Activated CD4-positive, CD25-positive, alpha-beta regulatory T cell treated with anti-CD3 and anti-CD28 coated beads, Interleukin-2, amount 50 U/mL, for 16 hours (primary cell): ENCODE data around the gene TGFA.
"Not testable (repeated sequence)": the region's sequence is repeated elsewhere in the genome, so short reads cannot be mapped to it uniquely, and the experiment has no call there.

ENCODE experiments used
- DNase-seq: peaks from one replicate; pipeline ENCODE4 v3.0.0-alpha.2; 2020; ENCODE audit warnings: low read depth, low spot score

TGFA gene

GRCh38 chr2:70498528-70498927 lies 55.1 kb downstream of the TGFA start:
- no peak for DNase-seq

- no peak for DNase-seq
These were observed 55.6 kb downstream of the TGFA start for GRCh38 chr2:70498054-70498453.

GRCh38 chr2:70496819-70497218 lies 56.8 kb downstream of the TGFA start:
- no peak for DNase-seq

- DNase-seq = no peak
These were observed 59.2 kb downstream of the TGFA start for GRCh38 chr2:70494293-70494886.

GRCh38 chr2:70490381-70490780 lies 63.2 kb downstream of the TGFA start:
- DNase-seq = no peak

- no peak for DNase-seq
These were observed 64.5 kb downstream of the TGFA start for GRCh38 chr2:70489165-70489564.

- no peak for DNase-seq
These were observed 69.5 kb downstream of the TGFA start for GRCh38 chr2:70484086-70484485.

- DNase-seq = no peak
These were observed 71.2 kb downstream of the TGFA start for GRCh38 chr2:70482401-70482800.

GRCh38 chr2:70480468-70480867 lies 73.2 kb downstream of the TGFA start:
- no peak for DNase-seq

GRCh38 chr2:70479816-70480215 lies 73.8 kb downstream of the TGFA start:
- no peak for DNase-seq

GRCh38 chr2:70477441-70477844 lies 76.2 kb downstream of the TGFA start:
- no peak for DNase-seq

- DNase-seq = no peak
These were observed 78.4 kb downstream of the TGFA start for GRCh38 chr2:70475266-70475665.

GRCh38 chr2:70474256-70474848 lies 79.3 kb downstream of the TGFA start:
- DNase-seq = no peak

GRCh38 chr2:70473101-70473722 lies 80.4 kb downstream of the TGFA start:
- no peak for DNase-seq

GRCh38 chr2:70472221-70472890 lies 81.3 kb downstream of the TGFA start:
- DNase-seq = no peak

GRCh38 chr2:70471129-70471528 lies 82.5 kb downstream of the TGFA start:
- DNase-seq = no peak

GRCh38 chr2:70469961-70470360 lies 83.7 kb downstream of the TGFA start:
- DNase-seq = no peak

- no peak for DNase-seq
These were observed 84.2 kb downstream of the TGFA start for GRCh38 chr2:70469435-70469834.

- DNase-seq = no peak
These were observed 84.7 kb downstream of the TGFA start for GRCh38 chr2:70468878-70469277.

- no peak for DNase-seq
These were observed 85.5 kb downstream of the TGFA start for GRCh38 chr2:70467831-70468779.

- no peak for DNase-seq
These were observed 86.4 kb downstream of the TGFA start for GRCh38 chr2:70467237-70467636.

GRCh38 chr2:70466647-70467046 lies 87.0 kb downstream of the TGFA start:
- not testable (repeated sequence) for DNase-seq
